Stimulated activated CD4-positive, alpha-beta T cell treated with anti-CD3 and anti-CD28 coated beads, Interleukin-15, amount 100 ng/mL, for 48 hours (primary cell): ENCODE measurements around the gene TAF1C.
A peak's percentile ranks its signal among the peaks of the same experiment; 100 is the strongest.

Source experiments
- DNase-seq, 2 donors: peaks; one replicate each; pipeline ENCODE4 v3.0.0-alpha.2; 2020; ENCODE audit warnings: low read depth in 2 of 2

TAF1C gene

DNA sequence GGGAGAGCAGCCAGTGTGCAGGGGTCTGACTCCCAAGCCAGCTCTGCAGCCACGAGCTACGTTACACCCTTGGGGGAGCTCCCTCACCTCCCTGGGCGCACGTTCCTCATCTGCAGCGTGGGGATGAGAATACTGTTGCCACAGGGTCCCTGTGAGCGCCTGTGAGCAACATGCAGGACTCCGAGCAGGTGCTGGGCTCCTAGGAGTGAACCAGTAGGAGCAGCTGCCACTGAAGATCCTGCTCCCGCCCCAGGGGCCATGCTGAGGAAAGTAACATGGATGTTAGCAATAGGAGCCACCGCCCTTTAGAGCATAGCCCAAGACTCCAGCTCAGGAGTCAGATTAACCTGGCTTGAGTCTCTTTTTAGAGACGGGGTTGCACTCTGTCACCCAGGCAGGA, 25.8 kb downstream of the TAF1C start:
- no peak for DNase-seq

- no peak for DNase-seq
These were observed 27.1 kb downstream of the TAF1C start for GRCh38 chr16:84159800-84160199.

- no peak for DNase-seq
These were observed 27.9 kb downstream of the TAF1C start for GRCh38 chr16:84159007-84159406.

- no peak for DNase-seq
These were observed 30.5 kb downstream of the TAF1C start for GRCh38 chr16:84156342-84156784.

- DNase-seq = no peak
These were observed 31.1 kb downstream of the TAF1C start for GRCh38 chr16:84155771-84156170.

GRCh38 chr16:84155226-84155625, 31.6 kb downstream of the TAF1C start:
- DNase-seq = no peak

- no peak for DNase-seq
These were observed 33.1 kb downstream of the TAF1C start for GRCh38 chr16:84153660-84154214.

DNA sequence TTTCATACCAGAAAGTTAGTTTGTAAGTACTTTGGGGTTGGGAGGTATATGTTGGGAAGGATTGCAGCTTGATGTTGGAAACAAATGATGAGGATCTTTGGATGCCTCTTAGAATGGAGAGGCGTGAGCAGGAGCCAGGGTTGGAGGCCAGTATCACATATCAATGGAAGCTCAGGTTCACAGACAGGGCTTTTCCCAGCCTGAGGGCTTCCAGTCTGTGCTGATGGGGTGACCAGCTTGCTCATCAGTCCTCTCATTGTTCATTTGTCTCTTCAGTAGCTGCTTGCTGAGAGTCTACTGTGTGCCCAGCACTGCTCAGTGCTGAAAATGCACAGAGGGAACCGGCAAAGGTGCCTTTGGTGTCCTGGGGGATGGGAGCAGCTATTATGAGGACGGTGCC, 35.9 kb downstream of the TAF1C start:
- DNase-seq = no peak

DNA sequence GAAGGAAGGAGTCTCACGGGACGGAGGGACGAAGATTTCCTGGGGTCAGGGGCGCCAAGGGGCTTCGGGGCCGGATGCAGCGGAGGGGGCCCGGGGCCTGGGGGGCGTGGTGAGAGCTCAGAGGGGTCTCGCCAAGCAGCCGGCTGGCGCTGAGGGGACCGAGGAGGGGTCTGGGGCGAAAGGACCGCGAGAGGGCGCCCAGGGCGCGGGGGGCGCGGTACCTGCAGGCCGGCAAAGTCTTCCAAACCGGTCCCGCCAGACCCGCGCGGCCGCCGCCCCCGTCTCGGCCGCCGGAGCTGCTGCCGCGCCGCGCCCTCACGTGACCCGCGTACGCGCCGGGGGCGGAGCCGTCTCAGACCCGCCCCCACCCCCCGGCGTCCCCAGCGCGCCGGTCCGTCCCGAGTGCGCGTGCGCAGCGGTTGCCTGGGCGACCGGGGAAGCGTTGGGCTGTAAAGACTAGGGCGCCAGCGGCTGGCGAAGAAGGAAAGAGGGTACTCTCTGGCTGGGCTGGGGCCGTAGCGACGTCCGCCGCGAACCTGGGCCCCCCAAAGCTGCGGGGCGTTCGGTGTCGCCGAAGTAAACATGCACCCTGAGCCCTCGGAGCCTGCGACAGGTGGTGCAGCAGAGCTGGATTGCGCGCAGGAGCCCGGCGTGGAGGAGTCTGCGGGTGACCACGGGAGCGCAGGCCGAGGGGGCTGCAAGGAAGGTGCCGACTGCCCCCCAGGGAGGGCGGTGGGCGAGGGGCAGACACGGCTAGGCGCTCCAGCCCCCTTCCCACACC, 41.8 kb downstream of the TAF1C start, which contains the start of the genes DNAAF1 and HSDL1:
Gene DNAAF1, plus strand, starts transcription at position 450 of the 781 bp plus-strand sequence. Its CDS starts 133 bp downstream, at position 583.
Gene HSDL1, minus strand, starts transcription at position 319 of the 781 bp plus-strand sequence. CDS start 13,856 bp downstream, outside the sequence.
- DNase-seq = peak; percentile 83 to 90

GRCh38 chr16:84144209-84144858, 42.5 kb downstream of the TAF1C start:
- DNase-seq = peak in 1 of 2 donors; percentile 20

GRCh38 chr16:84143784-84144199, 43.1 kb downstream of the TAF1C start:
- DNase-seq = no peak

DNA sequence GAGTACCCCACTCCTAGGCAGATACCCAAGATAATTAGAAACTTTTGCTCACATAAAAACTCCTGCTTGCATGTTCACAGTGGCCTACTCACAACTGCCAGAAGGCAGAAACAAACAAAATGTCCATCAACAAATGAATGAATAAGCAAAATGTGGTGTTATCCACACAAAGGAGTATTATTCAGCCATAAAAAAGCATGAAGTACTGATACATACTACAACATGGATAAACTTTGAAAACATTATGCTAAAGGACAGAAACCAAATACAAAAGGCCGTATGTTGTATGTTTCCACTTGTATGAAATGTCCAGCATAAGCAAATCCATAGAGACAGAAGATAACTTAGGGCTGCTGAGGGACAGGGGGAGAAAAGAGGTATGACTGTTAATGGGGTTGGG, 43.8 kb downstream of the TAF1C start:
- DNase-seq = no peak

GRCh38 chr16:84141143-84141670, 45.6 kb downstream of the TAF1C start:
- DNase-seq = no peak

- no peak for DNase-seq
These were observed 47.1 kb downstream of the TAF1C start for GRCh38 chr16:84139628-84140258.

GRCh38 chr16:84138824-84139627, 47.8 kb downstream of the TAF1C start:
- DNase-seq = peak in 1 of 2 donors; percentile 35

- DNase-seq = no peak
These were observed 48.4 kb downstream of the TAF1C start for GRCh38 chr16:84138500-84138823.

DNA sequence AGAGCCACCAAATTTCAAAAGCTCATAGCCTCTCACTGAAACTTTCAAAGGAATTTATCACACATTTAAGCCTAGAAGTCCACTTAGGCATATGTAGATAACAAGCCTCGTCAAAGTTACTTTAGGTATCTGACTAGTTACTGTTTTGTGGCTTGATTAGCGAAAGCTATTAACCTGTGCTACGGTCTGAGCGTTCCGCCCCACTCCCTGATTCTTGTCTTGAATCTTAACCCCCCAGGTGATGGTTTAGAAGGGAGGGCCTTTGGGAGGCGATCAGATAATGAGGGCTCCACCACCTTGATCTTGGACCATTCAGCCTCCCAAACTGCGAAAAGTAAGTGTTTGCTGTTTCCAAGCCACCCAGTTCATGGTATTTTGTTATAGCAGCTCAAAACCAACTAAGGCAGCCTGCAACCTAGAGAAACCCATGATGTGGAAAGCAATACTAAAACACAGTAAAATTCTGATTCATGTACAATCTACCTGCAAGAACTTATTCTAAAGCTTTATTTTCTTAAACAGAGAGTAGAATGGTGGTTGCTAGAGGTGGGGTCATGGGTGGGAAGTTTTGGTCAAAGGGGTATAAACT, 49.0 kb downstream of the TAF1C start:
- DNase-seq = no peak

GRCh38 chr16:84137287-84137686, 49.6 kb downstream of the TAF1C start:
- DNase-seq = no peak

- no peak for DNase-seq
These were observed 50.3 kb downstream of the TAF1C start for GRCh38 chr16:84136331-84137125.
